Choroid plexus epithelial cell (primary cell): Measurements from ENCODE around the gene ADAP1.

Experiments used
- DNase-seq: peaks from one replicate; pipeline ENCODE4 v3.0.0-alpha.2; 2010; ENCODE audit warnings: low read depth
- H3K4me3 ChIP-seq: 2 replicates; pipeline ENCODE4 v1.5.1; 2011; ENCODE audit warnings: low read depth, mild to moderate bottlenecking, control low read depth, low read length, moderate library complexity
- CTCF ChIP-seq: conservative IDR thresholded peaks from 2 replicates; pipeline ENCODE4 v1.5.1; 2011; ENCODE audit warnings: low read depth, mild to moderate bottlenecking, control low read depth, inconsistent platforms, low read length, moderate library complexity

ADAP1 gene

GRCh38 chr7:853366-854117 is 100.9 kb downstream of the ADAP1 start:
- DNase-seq: no peak
- no peak overlapping the region for H3K4me3 ChIP-seq
- TF ChIP-seq CTCF: no peak

DNA sequence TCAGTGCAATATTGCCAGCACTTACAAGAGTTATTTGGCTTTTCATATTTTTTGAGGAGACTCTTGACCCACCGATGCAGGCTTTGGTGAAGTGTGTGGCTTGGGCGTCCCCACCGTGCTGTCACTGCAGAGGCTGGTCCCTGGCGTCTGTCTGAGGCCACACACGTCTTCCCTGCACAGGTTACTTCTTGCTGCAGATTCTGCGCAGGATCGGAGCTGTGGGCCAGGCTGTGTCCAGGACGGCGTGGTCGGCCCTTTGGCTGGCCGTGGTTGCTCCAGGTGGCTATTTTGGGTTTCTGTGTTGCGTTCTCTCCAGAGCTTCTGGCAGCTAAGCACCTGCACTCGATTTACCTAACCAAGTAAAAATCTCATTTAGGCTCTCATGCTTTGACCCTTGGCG is 103.3 kb downstream of the ADAP1 start:
- H3K4me3 ChIP-seq: no peak overlapping the region
- no peak for DNase-seq
- TF ChIP-seq CTCF: no peak

DNA sequence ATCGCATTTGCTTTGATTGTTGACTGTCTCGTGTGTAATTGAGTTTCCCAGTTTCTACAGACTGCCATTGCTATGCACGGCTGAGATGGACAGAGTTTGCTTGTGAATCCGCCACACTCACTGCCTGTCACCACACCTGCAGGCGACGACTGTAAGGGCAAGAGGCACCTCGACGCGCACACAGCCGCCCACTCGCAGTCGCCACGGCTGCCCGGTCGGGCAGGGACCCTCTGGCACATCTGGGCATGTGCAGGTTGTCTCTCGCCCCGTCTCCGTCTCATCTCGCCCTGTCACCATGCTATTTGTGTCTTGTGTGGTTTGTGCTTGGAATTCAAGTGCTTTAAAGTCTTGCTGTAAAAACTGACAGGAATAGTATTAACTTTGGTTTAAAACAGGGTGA is 104.7 kb downstream of the ADAP1 start:
- H3K4me3 ChIP-seq: no peak overlapping the region
- no peak for TF ChIP-seq CTCF
- DNase-seq: no peak

DNA sequence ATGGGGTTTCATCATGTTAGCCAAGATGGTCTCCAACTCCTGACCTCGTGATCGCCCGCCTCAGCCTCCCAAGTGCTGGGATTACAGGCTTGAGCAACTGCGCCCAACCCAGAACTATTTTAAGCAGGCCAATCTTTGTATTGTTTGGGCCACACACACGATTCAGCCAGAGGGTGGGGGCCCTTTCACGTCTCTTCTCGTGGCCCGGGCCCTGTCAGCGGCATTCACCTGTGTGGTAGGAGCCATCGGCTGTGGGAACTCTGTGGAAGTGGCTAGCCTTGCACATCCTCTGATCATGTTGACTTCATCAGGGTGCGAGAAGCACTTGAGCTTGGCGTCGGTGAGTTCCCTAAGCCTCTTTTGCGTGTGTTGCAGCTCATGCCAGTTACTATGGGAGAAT is 105.3 kb downstream of the ADAP1 start:
- DNase-seq: no peak
- no peak for TF ChIP-seq CTCF
- no peak overlapping the region for H3K4me3 ChIP-seq
